ENCODE results near the gene SLC8A1. TPM values are rescaled to one million over a fixed set of nuclear protein-coding genes. Genes with fewer than 3 reads are reported as not detected.

SLC8A1 gene
- total RNA-seq, 2 experiments from 2014 or later = 0.47 to 0.59 TPM

- ChIA-PET CTCF (no interaction called here), POLR2A (no interaction called here)
- no peaks in the 10 kb centered on the region for H3K9me3 Mint-ChIP-seq
- intact Hi-C loops (cut with DNase I, micrococcal nuclease) = no loop called here
- Histone ChIP-seq H3K36me3 (ENCODE audit: insufficient read depth, low read length) (no peaks in the 10 kb centered on the region), H3K4me1 (ENCODE audit: insufficient read depth, low read length) (no peaks in the 10 kb centered on the region), H3K27me3 (ENCODE audit: control insufficient read depth in 1 of 2, insufficient read depth in 2 of 2, low read length in 2 of 2) (no peaks in the 10 kb centered on the region), H3K4me3 (ENCODE audit: low read length) (no peak overlapping the region), H3K27ac (ENCODE audit: low read depth in 1 of 2, low read length in 2 of 2) (no peak overlapping the region), H3K9me3 (ENCODE audit: control insufficient read depth in 1 of 2, insufficient read depth in 1 of 2, low read length in 2 of 2) (no peaks in the 10 kb centered on the region)
- no peaks in the 10 kb centered on the region for H3K27me3 Mint-ChIP-seq
- H3K27ac Mint-ChIP-seq = no peak overlapping the region
- H3K36me3 Mint-ChIP-seq (ENCODE audit: low read depth) = no peaks in the 10 kb centered on the region
- H3K4me1 Mint-ChIP-seq (ENCODE audit: low read depth) = no peaks in the 10 kb centered on the region
- no peak for DNase-seq
- no peak overlapping the region for H3K4me3 Mint-ChIP-seq
- no peak for TF ChIP-seq CTCF (IDR thresholded peaks at IDR 0.05)
- ATAC-seq (ENCODE audit: poor library complexity) = no peak
Observed at GRCh38 chr2:40204268-40204667, 247.6 kb downstream of the SLC8A1 start.

- H3K36me3 Mint-ChIP-seq (ENCODE audit: low read depth) = no peaks in the 10 kb centered on the region
- H3K27ac Mint-ChIP-seq = no peak overlapping the region
- no peaks in the 10 kb centered on the region for H3K27me3 ChIP-seq (ENCODE audit: control insufficient read depth in 1 of 2, insufficient read depth in 2 of 2, low read length in 2 of 2)
- no peak overlapping the region for H3K4me3 ChIP-seq (ENCODE audit: low read length)
- ATAC-seq (ENCODE audit: poor library complexity) (no peak), DNase-seq (no peak)
- ChIA-PET CTCF (no interaction called here), POLR2A (interaction anchor here (0.7 kb wide), 1 partner anchor 286 kb away, joined by 3 read pairs; no protein-coding TSS in a partner anchor)
- no peaks in the 10 kb centered on the region for H3K27me3 Mint-ChIP-seq
- H3K4me1 ChIP-seq (ENCODE audit: insufficient read depth, low read length) = no peaks in the 10 kb centered on the region
- H3K9me3 ChIP-seq (ENCODE audit: control insufficient read depth in 1 of 2, insufficient read depth in 1 of 2, low read length in 2 of 2) = no peaks in the 10 kb centered on the region
- no peaks in the 10 kb centered on the region for H3K9me3 Mint-ChIP-seq
- TF ChIP-seq CTCF (IDR thresholded peaks at IDR 0.05) = no peak
- no peaks in the 10 kb centered on the region for H3K36me3 ChIP-seq (ENCODE audit: insufficient read depth, low read length)
- intact Hi-C loops (cut with DNase I, micrococcal nuclease) = no loop called here
- H3K27ac ChIP-seq (ENCODE audit: low read depth in 1 of 2, low read length in 2 of 2) = no peak overlapping the region
- no peaks in the 10 kb centered on the region for H3K4me1 Mint-ChIP-seq (ENCODE audit: low read depth)
- no peak overlapping the region for H3K4me3 Mint-ChIP-seq
Observed at GRCh38 chr2:40202798-40203400, 249.0 kb downstream of the SLC8A1 start.

GRCh38 chr2:40201425-40201824 lies 250.5 kb downstream of the SLC8A1 start:
- Histone ChIP-seq H3K4me3 (ENCODE audit: low read length) (no peak overlapping the region), H3K4me1 (ENCODE audit: insufficient read depth, low read length) (no peaks in the 10 kb centered on the region), H3K27ac (ENCODE audit: low read depth in 1 of 2, low read length in 2 of 2) (no peak overlapping the region), H3K9me3 (ENCODE audit: control insufficient read depth in 1 of 2, insufficient read depth in 1 of 2, low read length in 2 of 2) (no peaks in the 10 kb centered on the region), H3K36me3 (ENCODE audit: insufficient read depth, low read length) (no peaks in the 10 kb centered on the region), H3K27me3 (ENCODE audit: control insufficient read depth in 1 of 2, insufficient read depth in 2 of 2, low read length in 2 of 2) (no peaks in the 10 kb centered on the region)
- CTCF ChIA-PET = no interaction called here
- Mint-ChIP-seq H3K27ac (no peak overlapping the region), H3K36me3 (ENCODE audit: low read depth) (no peaks in the 10 kb centered on the region), H3K4me3 (no peak overlapping the region), H3K27me3 (no peaks in the 10 kb centered on the region), H3K4me1 (ENCODE audit: low read depth) (no peaks in the 10 kb centered on the region), H3K9me3 (no peaks in the 10 kb centered on the region)
- ATAC-seq (ENCODE audit: poor library complexity) (no peak), DNase-seq (no peak)
- TF ChIP-seq CTCF (IDR thresholded peaks at IDR 0.05) = no peak
- POLR2A ChIA-PET = no interaction called here
- intact Hi-C loops (cut with DNase I, micrococcal nuclease) = no loop called here
